Activated CD4-positive, alpha-beta T cell treated with anti-CD3 and anti-CD28 coated beads, Interleukin-2, amount 10 ng/mL, durations not matched to agents 7 days and 5 days (primary cell): Measurements from ENCODE around the gene LAMA3. TPM values are rescaled to one million over a fixed set of nuclear protein-coding genes. Genes with fewer than 3 reads are reported as not detected.
A peak's percentile ranks its signal among the peaks of the same experiment; 100 is the strongest.

Experiments
- CTCF ChIA-PET: fragments of 350-600 bp; sonication (Branson Sonifier 250); formaldehyde crosslinking; loops from one replicate; lab custom pipeline; 2021; ENCODE audit warnings: antibody characterized with exemption; lab: Charles Lee
- POLR2A ChIA-PET: fragments of 350-600 bp; sonication (Branson Sonifier 250); formaldehyde crosslinking; loops from one replicate; lab custom pipeline; 2021; ENCODE audit warnings: antibody characterized with exemption; lab: Charles Lee
- DNase-seq: peaks from one replicate; pipeline ENCODE4 v3.0.0-alpha.2; 2020
- H3K27ac Mint-ChIP-seq: one replicate; pipeline ENCODE4 v1.8.0; 2021; ENCODE audit warnings: mild to moderate bottlenecking, moderate library complexity, mixed read lengths
- H3K27me3 Mint-ChIP-seq: one replicate; pipeline ENCODE4 v1.8.0; 2021; ENCODE audit warnings: mixed read lengths
- H3K36me3 Mint-ChIP-seq: one replicate; pipeline ENCODE4 v1.8.0; 2021; ENCODE audit warnings: low read depth, mixed read lengths
- H3K4me1 Mint-ChIP-seq: one replicate; pipeline ENCODE4 v1.8.0; 2021; ENCODE audit warnings: mixed read lengths
- H3K4me3 Mint-ChIP-seq: one replicate; pipeline ENCODE4 v1.8.0; 2021; ENCODE audit warnings: mild to moderate bottlenecking, moderate library complexity, mixed read lengths
- H3K9me3 Mint-ChIP-seq: one replicate; pipeline ENCODE4 v1.8.0; 2021; ENCODE audit warnings: mixed read lengths
- total RNA-seq, 2 experiments: library from RNA; stranded (reverse); gene quantifications; one replicate each; pipeline ENCODE4 v1.2.3, GENCODE V29; 2021

LAMA3 gene
- total RNA-seq, 2 experiments from 2014 or later, result 0.20 to 0.54 TPM

DNA sequence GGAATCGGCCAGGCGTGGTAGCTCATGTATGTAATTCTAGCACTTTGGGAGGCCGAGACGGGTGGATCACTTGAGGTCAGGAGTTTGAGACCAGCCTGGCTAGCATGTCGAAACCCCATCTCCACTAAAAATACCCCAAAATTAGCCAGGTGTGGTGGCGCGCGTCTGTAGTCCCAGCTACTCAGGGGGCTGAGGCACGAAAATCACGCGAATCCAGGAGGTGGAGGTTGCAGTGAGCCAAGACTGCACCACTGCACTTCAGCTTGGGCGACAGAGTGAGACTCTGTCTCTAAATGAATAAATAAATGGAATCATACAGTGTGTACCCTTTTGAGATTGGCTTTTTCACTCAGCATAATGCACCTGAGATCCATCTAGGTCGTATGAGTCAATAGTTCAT, 305.9 kb downstream of the LAMA3 start:
- Mint-ChIP-seq H3K9me3 (no peaks in the 10 kb centered on the region), H3K27me3 (no peaks in the 10 kb centered on the region), H3K4me1 (peaks cover 43% of the 10 kb centered on the region), H3K27ac (no peak overlapping the region), H3K4me3 (no peak overlapping the region), H3K36me3 (peaks cover 7% of the 10 kb centered on the region)
- POLR2A ChIA-PET, result no interaction called here
- CTCF ChIA-PET, result interaction anchor here (1.9 kb wide), 1 partner anchor 18 kb away, joined by 12 read pairs; no protein-coding TSS in a partner anchor
- DNase-seq, result no peak

DNA sequence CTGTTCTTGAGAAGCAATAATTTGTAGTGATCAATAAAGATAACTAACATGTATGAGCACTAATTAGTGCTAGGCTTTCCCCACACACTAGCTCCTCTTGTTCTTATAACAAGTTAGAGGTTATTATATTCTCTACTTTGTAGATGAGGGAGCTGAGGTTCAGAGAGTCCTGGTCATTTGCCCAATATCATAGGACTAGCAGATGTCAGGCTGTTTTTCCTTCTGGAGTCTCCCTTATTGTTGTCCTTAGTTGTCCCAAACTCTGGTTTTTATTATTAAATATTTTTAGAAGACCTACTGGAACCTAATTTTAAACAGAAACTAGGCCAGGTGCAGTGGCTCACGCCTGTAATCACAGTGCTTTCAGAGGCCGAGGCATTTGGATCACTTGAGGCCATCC, 308.8 kb downstream of the LAMA3 start:
- no peak overlapping the region for H3K4me3 Mint-ChIP-seq
- ChIA-PET POLR2A (no interaction called here), CTCF (interaction anchor here (0.7 to 1.8 kb wide), 3 partner anchors 12 to 39 kb away, joined by 3 to 7 read pairs (median 3); no protein-coding TSS in a partner anchor)
- H3K27ac Mint-ChIP-seq, result no peak overlapping the region
- no peak for DNase-seq
- H3K9me3 Mint-ChIP-seq, result peaks cover 3% of the 10 kb centered on the region
- H3K36me3 Mint-ChIP-seq, result peaks cover 6% of the 10 kb centered on the region
- H3K4me1 Mint-ChIP-seq, result peaks cover 47% of the 10 kb centered on the region
- no peaks in the 10 kb centered on the region for H3K27me3 Mint-ChIP-seq

DNA sequence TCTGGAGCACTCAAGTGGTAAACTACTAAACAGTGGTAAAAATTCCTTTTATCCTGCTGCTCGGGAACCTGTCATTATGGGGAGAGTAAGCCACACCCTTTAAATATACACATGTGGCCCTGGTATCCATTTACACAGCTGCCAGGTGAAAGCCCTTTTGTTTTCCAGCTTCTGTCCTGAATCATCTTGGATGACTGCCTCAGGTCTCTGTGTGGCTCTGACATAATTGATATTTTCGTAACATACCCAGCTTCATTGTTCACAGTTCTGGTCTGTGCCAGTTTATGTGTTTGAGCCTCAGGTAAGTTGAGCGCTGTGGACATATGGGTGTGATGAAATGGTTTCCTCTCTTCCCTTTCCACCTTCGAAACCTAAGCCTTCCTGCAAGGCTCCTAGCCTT, 309.6 kb downstream of the LAMA3 start:
- peaks cover 47% of the 10 kb centered on the region for H3K4me1 Mint-ChIP-seq
- no peaks in the 10 kb centered on the region for H3K27me3 Mint-ChIP-seq
- DNase-seq, result no peak
- peaks cover 6% of the 10 kb centered on the region for H3K36me3 Mint-ChIP-seq
- no peak overlapping the region for H3K4me3 Mint-ChIP-seq
- peaks cover 3% of the 10 kb centered on the region for H3K9me3 Mint-ChIP-seq
- H3K27ac Mint-ChIP-seq, result no peak overlapping the region
- POLR2A ChIA-PET, result no interaction called here
- CTCF ChIA-PET, result interaction anchor here (1.5 to 2.0 kb wide), 4 partner anchors 9 to 116 kb away, joined by 3 to 7 read pairs (median 7); no protein-coding TSS in a partner anchor

DNA sequence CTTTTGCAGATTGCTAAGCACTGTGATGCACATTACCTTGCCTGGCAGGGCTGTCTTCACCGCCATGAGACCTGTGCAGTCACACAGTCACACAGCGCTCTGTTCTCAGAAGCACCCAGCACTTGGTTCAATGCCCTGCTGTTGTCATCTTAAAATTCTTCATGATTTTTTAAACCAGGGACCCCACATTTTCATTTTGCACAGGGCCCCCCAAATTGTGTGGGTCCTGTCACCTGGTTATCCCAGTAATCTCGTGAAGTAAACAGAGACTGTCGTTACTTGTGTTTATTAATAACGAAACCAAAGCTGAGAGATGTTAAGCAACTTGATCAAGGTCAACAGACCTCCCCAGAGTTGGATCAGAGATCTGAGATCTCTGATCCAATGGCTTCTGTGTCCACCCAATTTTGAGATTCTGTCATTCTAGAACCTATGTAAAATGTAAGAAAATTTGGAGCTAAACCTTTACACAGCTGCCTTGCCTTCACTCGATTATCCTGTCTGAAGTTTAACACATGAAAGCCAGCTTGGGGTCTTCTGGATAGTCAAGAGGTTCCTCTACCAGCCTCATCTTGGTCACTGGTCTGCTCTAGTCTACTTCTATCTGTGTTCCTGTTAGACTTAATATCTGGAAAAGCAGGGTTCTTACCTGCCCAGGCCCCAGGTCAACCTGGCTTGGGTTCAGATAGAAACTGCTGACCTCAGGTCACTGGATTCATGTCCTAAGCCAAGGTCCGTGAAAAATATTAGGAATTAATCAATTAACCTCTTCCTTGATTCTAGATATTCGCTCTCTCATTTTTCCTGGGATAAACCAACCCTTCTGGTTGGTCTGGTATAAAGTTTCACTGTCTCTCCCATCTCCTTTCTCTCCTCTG, 311.6 kb downstream of the LAMA3 start:
- DNase-seq, result no peak
- peaks cover 4% of the 10 kb centered on the region for H3K36me3 Mint-ChIP-seq
- H3K27me3 Mint-ChIP-seq, result no peaks in the 10 kb centered on the region
- ChIA-PET POLR2A (no interaction called here), CTCF (interaction anchor here (0.9 to 1.7 kb wide), 2 partner anchors 10 to 41 kb away, joined by 3 to 4 read pairs; no protein-coding TSS in a partner anchor)
- peak overlapping the region; percentile 84 for H3K27ac Mint-ChIP-seq
- H3K9me3 Mint-ChIP-seq, result peaks cover 3% of the 10 kb centered on the region
- peaks cover 48% of the 10 kb centered on the region for H3K4me1 Mint-ChIP-seq
- H3K4me3 Mint-ChIP-seq, result peak overlapping the region; percentile 34

DNA sequence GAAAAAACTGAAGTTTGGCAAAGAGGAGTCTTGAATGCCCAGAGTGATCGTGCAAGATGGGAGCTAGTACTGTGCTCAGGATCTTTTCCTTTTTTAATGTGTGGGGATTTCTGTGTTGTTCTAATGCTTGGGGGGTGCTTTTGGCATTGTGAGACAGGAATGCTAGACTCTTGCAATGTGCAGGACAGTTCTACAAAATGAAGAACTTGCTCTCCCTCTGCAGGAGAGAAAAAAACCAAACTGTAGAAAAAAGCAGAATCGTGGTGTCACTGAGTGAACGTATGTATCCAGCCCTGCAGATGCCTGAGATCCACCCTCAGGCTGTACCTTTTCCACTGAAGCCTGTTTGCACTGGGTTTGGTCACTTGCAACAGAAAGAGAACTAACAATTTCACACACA, 313.2 kb downstream of the LAMA3 start:
- Mint-ChIP-seq H3K9me3 (peaks cover 3% of the 10 kb centered on the region), H3K4me1 (peaks cover 48% of the 10 kb centered on the region), H3K27ac (no peak overlapping the region), H3K36me3 (peaks cover 4% of the 10 kb centered on the region), H3K27me3 (no peaks in the 10 kb centered on the region), H3K4me3 (no peak overlapping the region)
- DNase-seq, result no peak
- POLR2A ChIA-PET, result no interaction called here
- CTCF ChIA-PET, result interaction anchor here (1.0 kb wide), 1 partner anchor 10 kb away, joined by 3 read pairs; no protein-coding TSS in a partner anchor

DNA sequence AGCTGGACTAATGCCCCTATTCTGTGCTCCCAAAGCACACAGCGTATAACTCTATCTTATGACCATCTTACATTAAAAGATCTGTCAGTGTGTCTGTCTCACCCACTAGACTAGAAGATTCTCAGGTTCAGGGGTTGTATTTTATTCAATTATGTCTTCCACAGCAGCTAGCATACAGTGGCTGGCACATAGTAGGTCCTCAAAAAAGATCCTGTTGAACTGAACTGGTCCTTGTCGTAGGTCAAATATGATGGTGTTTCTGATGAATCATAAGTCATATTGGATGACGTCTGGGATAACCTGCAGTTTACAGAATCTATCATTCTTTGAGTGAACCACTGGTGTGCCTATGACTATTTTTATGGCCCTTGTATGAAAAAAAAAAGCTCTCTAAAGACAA, 314.0 kb downstream of the LAMA3 start:
- Mint-ChIP-seq H3K36me3 (peaks cover 4% of the 10 kb centered on the region), H3K9me3 (peaks cover 3% of the 10 kb centered on the region), H3K27me3 (no peaks in the 10 kb centered on the region), H3K27ac (no peak overlapping the region), H3K4me1 (peaks cover 52% of the 10 kb centered on the region), H3K4me3 (no peak overlapping the region)
- CTCF ChIA-PET, result interaction anchor here (1.0 kb wide), 1 partner anchor 11 kb away, joined by 3 read pairs; no protein-coding TSS in a partner anchor
- POLR2A ChIA-PET, result interaction anchor here (0.6 kb wide), 1 partner anchor 10 kb away, joined by 4 read pairs; no protein-coding TSS in a partner anchor
- DNase-seq, result no peak

DNA sequence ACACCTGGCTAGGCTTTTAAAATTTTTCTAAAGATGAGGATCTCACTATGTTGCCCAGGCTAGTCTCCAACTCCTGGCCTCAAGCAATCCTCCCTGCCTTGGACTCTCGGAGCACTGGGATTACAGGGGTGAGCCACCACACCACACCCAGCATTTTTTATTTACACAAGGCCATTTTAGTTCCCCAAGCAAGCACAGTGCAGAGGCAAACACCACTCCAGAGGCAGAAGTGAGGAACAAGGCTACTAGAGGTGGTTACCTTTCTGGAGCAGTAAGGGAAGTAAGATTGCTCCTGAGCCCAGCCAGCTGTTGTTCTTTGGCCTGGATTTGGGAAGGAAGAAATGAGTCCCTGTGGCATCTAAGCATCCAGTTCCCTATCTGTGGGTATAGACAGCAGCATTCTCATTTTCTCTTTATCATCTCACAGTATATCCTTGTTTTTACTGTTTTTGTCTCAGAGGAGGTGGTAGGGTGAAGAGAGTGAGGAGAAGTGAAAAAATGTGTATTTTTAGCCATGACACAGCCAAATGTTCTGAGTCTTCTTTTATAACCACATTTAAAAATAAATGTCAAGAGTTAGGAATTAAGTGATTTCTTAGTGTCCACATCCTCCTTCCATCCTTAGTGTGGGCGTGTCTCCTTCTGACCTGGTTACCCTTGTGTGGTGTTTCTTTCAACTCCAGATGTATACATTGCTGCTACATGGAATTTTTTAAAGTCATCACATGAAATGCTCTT, 314.8 kb downstream of the LAMA3 start:
- H3K4me1 Mint-ChIP-seq, result peaks cover 60% of the 10 kb centered on the region
- no peak overlapping the region for H3K27ac Mint-ChIP-seq
- no peak overlapping the region for H3K4me3 Mint-ChIP-seq
- H3K36me3 Mint-ChIP-seq, result peaks cover 4% of the 10 kb centered on the region
- ChIA-PET POLR2A (interaction anchor here (0.6 kb wide), 1 partner anchor 11 kb away, joined by 4 read pairs; no protein-coding TSS in a partner anchor), CTCF (no interaction called here)
- no peaks in the 10 kb centered on the region for H3K27me3 Mint-ChIP-seq
- peaks cover 3% of the 10 kb centered on the region for H3K9me3 Mint-ChIP-seq
- no peak for DNase-seq

Other genes starting within 250 kb of the LAMA3 start
- 10 to 100 TPM; 55.4 to 69.3 TPM for gene RIOK3, start 236.2 kb upstream of the LAMA3 start, total RNA-seq
- gene RMC1, start 185.9 kb upstream of the LAMA3 start, total RNA-seq, result 10 to 100 TPM; 56.0 to 66.4 TPM
- gene NPC1, start 102.9 kb upstream of the LAMA3 start, total RNA-seq, result 10 to 100 TPM; 33.8 to 37.3 TPM
- gene ANKRD29, start 26.5 kb upstream of the LAMA3 start, total RNA-seq, result under 1 TPM in 1 of 2 experiments, not detected in 1; 0.25 TPM